Measurements from ENCODE around the gene ANTKMT.

The ANTKMT gene

DNA sequence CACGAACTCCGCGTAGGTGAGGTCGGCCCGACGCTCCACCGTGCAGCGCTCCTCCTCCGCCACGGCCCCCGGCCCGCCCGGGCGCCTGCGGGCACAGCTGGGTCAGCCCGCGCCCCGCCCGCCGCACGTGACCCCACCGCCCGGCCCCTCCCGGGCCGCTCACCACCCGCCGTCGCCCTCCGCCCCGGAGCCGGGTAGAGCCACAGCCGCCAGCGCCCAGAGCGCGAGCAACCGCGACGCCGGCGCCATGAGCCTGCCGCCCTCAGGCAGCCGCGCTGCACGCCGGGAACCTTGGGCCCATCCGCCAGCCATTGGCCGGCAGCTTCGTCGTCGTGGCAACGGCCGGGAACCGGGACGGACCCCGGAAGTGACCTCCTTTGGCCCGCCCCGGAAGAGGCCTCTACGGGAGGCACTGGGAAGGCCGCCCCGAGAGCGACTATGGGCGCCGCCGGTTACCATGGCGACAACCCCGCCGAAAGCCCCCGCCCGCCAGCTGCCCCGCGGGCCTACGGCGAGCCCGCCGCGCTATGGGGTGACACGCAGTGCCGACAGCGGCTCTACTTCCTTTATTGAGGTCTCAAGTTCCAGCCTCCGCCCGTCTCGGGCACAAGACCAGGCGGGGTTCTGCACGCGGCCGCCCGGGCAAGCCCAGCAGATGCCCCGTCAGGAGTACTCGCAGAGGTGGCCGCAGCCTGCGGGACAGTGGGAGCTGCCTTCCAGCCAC, 36.7 kb upstream of the ANTKMT start, which contains the start of gene JMJD8:
Gene JMJD8 (minus strand): TSS at position 264 of the 724 bp plus-strand sequence. CDS start 15 bp downstream, at position 249.
- ChIA-PET POLR2A (interaction anchor here (0.5 to 1.4 kb wide), 5 partner anchors 9 to 597 kb away, joined by 3 to 4 read pairs (median 3); partner anchors contain the start of gene ANTKMT), CTCF (no interaction called here)
- DNase-seq (ENCODE audit: extremely low spot score), result peak; percentile 91
- TF ChIP-seq NFRKB (IDR thresholded peaks at IDR 0.05), result no peak
- peak; percentile 72 for TF ChIP-seq L3MBTL2 (conservative IDR thresholded peaks at IDR 0.05)
- peak; percentile 92 for TF ChIP-seq ELF4 (IDR thresholded peaks at IDR 0.05)
- TF ChIP-seq LEF1 (IDR thresholded peaks at IDR 0.05; ENCODE audit: borderline replicate concordance), result no peak; the same call in 1 of the 2 replicates
- TF ChIP-seq SP1 (IDR thresholded peaks at IDR 0.05), result no peak
- TF ChIP-seq FOXA1 (IDR thresholded peaks at IDR 0.05), result no peak
- TF ChIP-seq SUZ12 (IDR thresholded peaks at IDR 0.05), result no peak
- TF ChIP-seq ARNT (IDR thresholded peaks at IDR 0.05), result peak; percentile 42
- TF ChIP-seq, protein P1, sequence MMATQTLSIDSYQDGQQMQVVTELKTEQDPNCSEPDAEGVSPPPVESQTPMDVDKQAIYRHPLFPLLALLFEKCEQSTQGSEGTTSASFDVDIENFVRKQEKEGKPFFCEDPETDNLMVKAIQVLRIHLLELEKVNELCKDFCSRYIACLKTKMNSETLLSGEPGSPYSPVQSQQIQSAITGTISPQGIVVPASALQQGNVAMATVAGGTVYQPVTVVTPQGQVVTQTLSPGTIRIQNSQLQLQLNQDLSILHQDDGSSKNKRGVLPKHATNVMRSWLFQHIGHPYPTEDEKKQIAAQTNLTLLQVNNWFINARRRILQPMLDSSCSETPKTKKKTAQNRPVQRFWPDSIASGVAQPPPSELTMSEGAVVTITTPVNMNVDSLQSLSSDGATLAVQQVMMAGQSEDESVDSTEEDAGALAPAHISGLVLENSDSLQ (IDR thresholded peaks at IDR 0.05), result peak; percentile 20; the same call in 1 of the 2 replicates
- no peak for TF ChIP-seq ZNF384 (IDR thresholded peaks at IDR 0.05)
- TF ChIP-seq FOXM1 (IDR thresholded peaks at IDR 0.05; ENCODE audit: borderline replicate concordance), result 0 out of 2 replicates have a peak, but pooled peaks have one; percentile 53

DNA sequence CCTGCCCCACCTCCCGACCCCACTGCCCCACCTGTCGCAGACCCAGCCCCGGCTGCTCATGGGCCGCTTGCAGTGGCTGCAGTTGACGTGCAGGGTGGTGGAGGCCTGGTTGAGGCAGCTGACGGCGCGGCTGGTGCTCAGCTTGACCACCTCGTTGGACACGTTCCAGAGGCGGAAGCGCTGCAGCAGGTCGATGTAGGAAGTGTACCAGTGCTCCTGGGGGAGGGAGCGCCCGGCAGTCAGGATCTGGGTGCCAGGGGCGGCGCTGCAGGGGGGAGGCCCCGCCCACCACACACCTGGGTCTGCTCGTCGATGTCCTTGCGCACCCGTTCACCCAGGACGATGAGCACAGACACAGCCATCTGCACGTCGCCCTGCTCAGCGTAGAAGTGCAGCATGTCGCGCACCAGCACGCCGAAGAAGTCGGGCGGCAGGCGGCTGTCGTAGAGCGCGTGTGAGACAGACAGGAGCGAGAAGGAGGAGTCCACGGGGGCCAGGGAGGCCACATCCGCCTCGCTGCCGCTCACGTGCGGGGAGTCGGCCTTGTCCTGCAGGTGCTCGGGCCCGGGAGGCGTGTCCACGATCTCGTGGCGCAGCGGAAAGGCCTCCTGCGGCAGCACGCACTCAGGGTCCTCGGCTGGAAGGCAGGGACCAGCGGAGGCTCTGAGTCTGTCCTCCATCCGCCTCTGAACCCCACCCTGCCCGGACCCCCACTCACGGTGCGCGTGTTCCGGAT, 35.8 kb upstream of the ANTKMT start:
- TF ChIP-seq L3MBTL2 (conservative IDR thresholded peaks at IDR 0.05) (no peak), SP1 (IDR thresholded peaks at IDR 0.05) (no peak), SUZ12 (IDR thresholded peaks at IDR 0.05) (no peak), FOXK2 (IDR thresholded peaks at IDR 0.05) (no peak), LEF1 (IDR thresholded peaks at IDR 0.05; ENCODE audit: borderline replicate concordance) (no peak), ZNF384 (IDR thresholded peaks at IDR 0.05) (no peak), BHLHE40 (IDR thresholded peaks at IDR 0.05; ENCODE audit: borderline replicate concordance) (no peak), FOXM1 (IDR thresholded peaks at IDR 0.05; ENCODE audit: borderline replicate concordance) (no peak), ARNT (IDR thresholded peaks at IDR 0.05) (no peak), ELF4 (IDR thresholded peaks at IDR 0.05) (no peak), NFRKB (IDR thresholded peaks at IDR 0.05) (no peak), TARDBP (IDR thresholded peaks at IDR 0.05) (no peak), FOXA1 (IDR thresholded peaks at IDR 0.05) (no peak), HDGF (IDR thresholded peaks at IDR 0.05; ENCODE audit: borderline replicate concordance) (no peak), CTBP1 (IDR thresholded peaks at IDR 0.05; ENCODE audit: borderline replicate concordance) (no peak)
- TF ChIP-seq, protein P1 (IDR thresholded peaks at IDR 0.05), result no peak
- CTCF ChIA-PET, result no interaction called here

DNA sequence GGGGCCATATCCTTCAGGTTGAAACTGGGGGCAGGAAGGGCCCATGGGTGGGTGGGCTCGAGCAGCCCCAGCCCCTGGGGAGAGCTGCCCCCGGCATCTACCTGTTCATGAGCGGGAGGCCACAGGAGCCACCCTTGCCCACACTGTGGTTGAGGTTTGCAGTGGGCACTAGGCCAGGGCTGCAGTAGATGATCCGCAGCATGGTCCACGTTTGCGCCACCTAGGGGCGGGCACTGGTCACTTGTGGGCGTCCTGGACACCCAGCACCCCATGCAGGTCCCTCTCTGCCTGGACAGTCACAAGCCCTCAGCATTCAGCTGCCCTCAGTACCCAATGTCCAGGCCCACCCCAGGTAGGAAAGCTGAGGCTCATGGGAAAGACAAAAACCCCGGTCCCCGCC, 35.0 kb upstream of the ANTKMT start:
- ChIA-PET CTCF (interaction anchor here (0.6 kb wide), 1 partner anchor 892 kb away, joined by 3 read pairs; no protein-coding TSS in a partner anchor), POLR2A (interaction anchor here (1.1 to 1.4 kb wide), 2 partner anchors 34 to 55 kb away, joined by 3 to 4 read pairs; partner anchors contain the start of gene CIAO3)
- TF ChIP-seq BHLHE40 (IDR thresholded peaks at IDR 0.05; ENCODE audit: borderline replicate concordance) (no peak), FOXK2 (IDR thresholded peaks at IDR 0.05) (no peak)
- DNase-seq (ENCODE audit: extremely low spot score), result no peak

More for the DNA sequence above, 35.8 kb upstream of the ANTKMT start:
- no peak for DNase-seq (ENCODE audit: extremely low spot score)
- POLR2A ChIA-PET, result interaction anchor here (0.6 to 1.4 kb wide), 4 partner anchors 8 to 598 kb away, joined by 3 to 4 read pairs (median 3); partner anchors contain the start of gene ANTKMT

DNA sequence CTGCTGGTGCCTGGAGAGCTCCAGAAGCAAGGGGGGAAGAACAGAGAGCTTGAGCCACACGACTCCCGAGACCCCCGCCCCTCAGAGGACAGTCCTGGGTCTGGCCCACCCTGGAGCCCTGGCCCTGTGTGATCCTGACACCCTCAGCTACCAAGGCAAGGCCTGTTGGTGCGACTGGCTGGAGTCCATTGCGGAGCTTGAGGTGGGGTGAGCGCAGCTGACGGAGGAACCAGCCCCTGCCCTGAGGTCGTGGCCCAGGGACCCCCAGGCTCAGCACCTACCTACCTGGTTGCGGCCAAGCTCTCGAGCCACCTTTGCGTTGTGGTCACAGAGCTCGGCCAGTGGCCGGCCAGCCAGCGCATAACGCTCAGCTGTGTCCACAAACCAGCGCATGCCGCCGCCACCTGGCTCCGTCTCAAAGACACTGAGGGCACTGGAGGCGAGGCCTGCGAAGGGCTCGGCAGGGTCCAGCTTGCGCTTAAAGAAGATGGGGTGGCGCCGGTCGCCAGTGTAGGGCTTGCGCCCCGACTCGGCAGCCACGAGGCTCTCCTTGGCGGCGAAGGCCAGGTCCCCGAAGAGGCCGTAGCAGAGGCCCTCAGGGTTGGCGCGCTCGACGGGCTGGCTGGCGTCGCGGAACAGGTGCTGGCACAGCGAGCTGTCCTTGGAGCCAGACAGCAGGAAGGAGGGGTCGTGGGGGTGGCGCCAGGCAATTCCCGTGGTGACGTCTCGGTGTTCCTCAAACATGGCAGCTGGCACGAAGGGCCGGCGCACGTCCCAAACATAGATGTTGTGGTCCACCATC, 34.3 kb upstream of the ANTKMT start:
- POLR2A ChIA-PET, result interaction anchor here (1.1 to 1.4 kb wide), 2 partner anchors 33 to 54 kb away, joined by 3 to 4 read pairs; partner anchors contain the start of gene CIAO3
- TF ChIP-seq ZNF384 (IDR thresholded peaks at IDR 0.05) (no peak), BHLHE40 (IDR thresholded peaks at IDR 0.05; ENCODE audit: borderline replicate concordance) (no peak), SUZ12 (IDR thresholded peaks at IDR 0.05) (no peak), SP1 (IDR thresholded peaks at IDR 0.05) (no peak)
- TF ChIP-seq, protein P1 (IDR thresholded peaks at IDR 0.05), result no peak
- DNase-seq (ENCODE audit: extremely low spot score), result no peak
- CTCF ChIA-PET, result interaction anchor here (0.6 kb wide), 1 partner anchor 891 kb away, joined by 3 read pairs; no protein-coding TSS in a partner anchor

DNA sequence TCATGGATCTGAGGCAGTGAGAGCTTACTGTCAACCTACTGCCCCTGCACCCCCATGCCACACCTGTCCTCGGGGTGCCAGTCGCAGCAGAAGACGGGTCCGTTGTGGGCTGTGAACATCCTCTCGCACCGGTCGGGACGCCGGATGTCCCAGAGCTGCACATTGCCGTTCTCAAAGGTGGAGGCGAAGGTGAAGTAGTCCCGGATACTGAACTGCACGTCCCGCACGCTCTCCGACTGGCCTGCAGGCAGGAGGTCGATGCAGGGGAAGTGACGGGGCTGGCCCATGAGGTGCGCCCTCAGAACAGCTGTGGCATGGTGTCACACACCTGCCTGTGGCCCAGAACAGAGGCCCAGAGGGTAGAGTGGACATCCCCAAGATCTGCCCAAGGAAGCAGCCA, 33.4 kb upstream of the ANTKMT start:
- DNase-seq (ENCODE audit: extremely low spot score), result no peak
- CTCF ChIA-PET, result no interaction called here
- TF ChIP-seq L3MBTL2 (conservative IDR thresholded peaks at IDR 0.05) (no peak), LEF1 (IDR thresholded peaks at IDR 0.05; ENCODE audit: borderline replicate concordance) (no peak), NFRKB (IDR thresholded peaks at IDR 0.05) (no peak)
- POLR2A ChIA-PET, result interaction anchor here (1.3 to 1.4 kb wide), 2 partner anchors 32 to 38 kb away, joined by 3 to 4 read pairs; partner anchors contain the start of gene WDR90

Data from HEK293T (cell line).